GM12878 (cell line): Measurements from ENCODE around the gene NKAIN2. TPM values are rescaled to one million over a fixed set of nuclear protein-coding genes. Genes with fewer than 3 reads are reported as not detected.

Source experiments
- ATAC-seq: fragments of 200-7000 bp; cut with Tn5 transposase; 3 replicates; pipeline ENCODE4 v1.9.1; 2020; ENCODE audit warnings: mild to moderate bottlenecking, moderate library complexity
- BruUV-seq: library from RNA; stranded (reverse); fragments of 400-500 nt; replicated peaks from 2 replicates; lab custom pipeline; 2021; lab: Mats Ljungman, UMichigan
- CTCF ChIA-PET: fragments of 300-600 bp; sonication (Branson Sonifier 250); formaldehyde crosslinking; extraction: SDS; loops from one replicate; lab custom pipeline; 2021; ENCODE audit warnings: inconsistent platforms; lab: Yijun Ruan, JAX
- POLR2A ChIA-PET: fragments of 350-600 bp; formaldehyde crosslinking; extraction: SDS; loops from one replicate; lab custom pipeline; 2021; ENCODE audit warnings: inconsistent platforms; lab: Charles Lee
- RAD21 ChIA-PET: fragments of 300-600 bp; sonication (Branson Sonifier 250); formaldehyde crosslinking; loops from one replicate; lab custom pipeline; 2023; ENCODE audit warnings: antibody characterized with exemption; ENCODE audit not compliant: unreplicated experiment; lab: Charles Lee
- SMC1A ChIA-PET: fragments of 300-600 bp; sonication (Branson Sonifier 250); formaldehyde crosslinking; loops from one replicate; lab custom pipeline; 2023; ENCODE audit not compliant: unreplicated experiment, uncharacterized antibody; lab: Charles Lee
- DNase-seq: peaks from one replicate; pipeline ENCODE4 v3.0.0-alpha.2; 2011; ENCODE audit warnings: low read depth, low spot score
- FAIRE-seq: peaks from 3 replicates; lab custom pipeline; 2011; peaks lifted over from hg19 to GRCh38; lab: Jason Lieb, UNC
- H2AFZ ChIP-seq: 2 replicates; pipeline ENCODE4 v1.6.0; 2011; ENCODE audit warnings: low read depth, low read length, control low read depth; ENCODE audit not compliant: control insufficient read depth
- H3K27ac ChIP-seq: 2 replicates; pipeline ENCODE4 v1.5.1; 2011; ENCODE audit warnings: control low read depth; ENCODE audit not compliant: control insufficient read depth, insufficient read depth
- H3K27me3 ChIP-seq, 2 experiments: replicated peaks in 1 of 2; 2 replicates each; pipeline versions ENCODE4 v1.6.0 to v1.6.1; 2011; ENCODE audit warnings: low read length in 1 of 2; ENCODE audit not compliant: control insufficient read depth in 2 of 2, insufficient read depth in 2 of 2
- H3K36me3 ChIP-seq, 2 experiments: 2 replicates each; pipeline ENCODE4 v1.5.1; 2011; ENCODE audit warnings: low read length in 1 of 2; ENCODE audit not compliant: control insufficient read depth in 2 of 2, insufficient read depth in 2 of 2
- H3K4me1 ChIP-seq: 2 replicates; pipeline ENCODE4 v1.6.1; 2011; ENCODE audit warnings: mild to moderate bottlenecking, low read length, moderate library complexity, mixed read lengths; ENCODE audit not compliant: control insufficient read depth, insufficient read depth
- H3K4me2 ChIP-seq: 2 replicates; pipeline ENCODE4 v1.6.0; 2011; ENCODE audit warnings: control low read depth; ENCODE audit not compliant: control insufficient read depth, insufficient read depth
- H3K4me3 ChIP-seq: fragments of 200-600 bp; sonication (generic); 2 replicates; pipeline ENCODE4 v1.5.1; 2016
- H3K79me2 ChIP-seq: 2 replicates; pipeline ENCODE4 v1.6.0; 2011; ENCODE audit warnings: low read length; ENCODE audit not compliant: control insufficient read depth, insufficient read depth
- H3K9ac ChIP-seq: 2 replicates; pipeline ENCODE4 v1.8.0; 2011; ENCODE audit warnings: low read length, control low read depth, mixed read lengths; ENCODE audit not compliant: control insufficient read depth, insufficient read depth
- H3K9me3 ChIP-seq: replicated peaks from 3 replicates; pipeline ENCODE4 v1.5.1; 2011; ENCODE audit warnings: mild to moderate bottlenecking, low read length; ENCODE audit not compliant: control insufficient read depth, insufficient read depth
- H4K20me1 ChIP-seq: 2 replicates; pipeline ENCODE4 v1.6.0; 2011; ENCODE audit not compliant: control insufficient read depth, insufficient read depth
- NFYB ChIP-seq: IDR thresholded peaks from 2 replicates; pipeline ENCODE4 v1.6.1; 2011; ENCODE audit warnings: low read depth, mild to moderate bottlenecking, low read length, improper control_type of control experiment, moderate library complexity; ENCODE audit not compliant: insufficient read depth
- SREBF1 ChIP-seq: IDR thresholded peaks from 2 replicates; pipeline ENCODE4 v1.6.1; 2012; ENCODE audit warnings: mild to moderate bottlenecking, low read length
- WGBS: methylation state at CpG from one replicate; pipeline ENCODE4 v1.1.6; 2016; ENCODE audit warnings: low lambda C conversion rate; ENCODE audit not compliant: insufficient replicate concordance, insufficient coverage; ENCODE audit errors: missing lambda C conversion rate; 5-methylcytosine and 5-hydroxymethylcytosine counted together
- in situ Hi-C: fragments of 300-500 bp; cut with MboI; formaldehyde crosslinking; loops from 9 replicates; pipeline ENCODE4 v1.14.3; 2018; ENCODE audit warnings: mixed read lengths
- intact Hi-C: fragments of 100-400 bp; cut with micrococcal nuclease; formaldehyde crosslinking; loops from one replicate; pipeline ENCODE4 v1.14.2; 2022; ENCODE audit not compliant: unreplicated experiment
- polyA plus RNA-seq, 11 experiments: library from polyadenylated mRNA; depleted of rRNA in 4 of 11; unstranded in 6 of 11; stranded (reverse) in 5 of 11; fragments of >200 nt; fragmentation: Nextera tagmentation in 4 of 11; fragmentation: Illumina TruSeq in 1 of 11; extraction: Ambion mirVana in 4 of 11; extraction: Trizol in 1 of 11; gene quantifications; 1 replicate in 1 of 11; 2 replicates in 10 of 11; pipeline versions ENCODE4 v1.2.1 to v1.2.3, GENCODE V29; 2011 to 2016; ENCODE audit warnings: inconsistent platforms in 2 of 11, missing spikeins in 2 of 11, low read depth in 1 of 11
- total RNA-seq, 4 experiments: library from RNA; depleted of rRNA in 3 of 4; stranded (reverse); fragments of >200 nt in 3 of 4; fragmentation: Illumina TruSeq in 1 of 4; extraction: Trizol in 1 of 4; gene quantifications; 2 replicates each; pipeline versions ENCODE4 v1.2.1 to v1.2.3, GENCODE V29; 2013 to 2021
- TF ChIP-seq, protein P1 (sequence below), 3 experiments: IDR thresholded peaks in 2 of 3; conservative IDR thresholded peaks in 1 of 3; 2 replicates each; pipeline ENCODE4 v1.5.1; 2011; ENCODE audit warnings: low read depth in 3 of 3, low read length in 3 of 3, mild to moderate bottlenecking in 3 of 3, control low read depth in 2 of 3, moderate library complexity in 2 of 3, inconsistent platforms in 1 of 3, mixed read lengths in 1 of 3; ENCODE audit not compliant: control insufficient read depth in 2 of 3, insufficient read depth in 1 of 3; ENCODE audit errors: extremely low read depth in 1 of 3
- TF ChIP-seq, protein P2 (sequence below): IDR thresholded peaks from 2 replicates; pipeline ENCODE4 v1.6.1; 2012; ENCODE audit warnings: mild to moderate bottlenecking, low read depth, low read length

Gene NKAIN2
- total and polyA plus RNA-seq, 10 of the 15 experiments (the other 5 are each of a cell fraction or from before 2014, with no cell fraction given), result not detected

- WGBS, result 0% methylated on average over 1 of the region's 1 CpG
- intact Hi-C loops, result no loop called here
- H4K20me1 ChIP-seq, result no peaks in the 10 kb centered on the region
- RAD21 ChIA-PET, result no interaction called here
- H3K4me3 ChIP-seq, result no peak overlapping the region
- no peaks in the 10 kb centered on the region for H3K36me3 ChIP-seq
- H2AFZ ChIP-seq, result no peak overlapping the region
- no peaks in the 10 kb centered on the region for H3K9me3 ChIP-seq
- in situ Hi-C loops, result no loop called here
- H3K4me1 ChIP-seq, result no peaks in the 10 kb centered on the region
- no peaks in the 10 kb centered on the region for H3K27me3 ChIP-seq
- TF ChIP-seq, protein P1, sequence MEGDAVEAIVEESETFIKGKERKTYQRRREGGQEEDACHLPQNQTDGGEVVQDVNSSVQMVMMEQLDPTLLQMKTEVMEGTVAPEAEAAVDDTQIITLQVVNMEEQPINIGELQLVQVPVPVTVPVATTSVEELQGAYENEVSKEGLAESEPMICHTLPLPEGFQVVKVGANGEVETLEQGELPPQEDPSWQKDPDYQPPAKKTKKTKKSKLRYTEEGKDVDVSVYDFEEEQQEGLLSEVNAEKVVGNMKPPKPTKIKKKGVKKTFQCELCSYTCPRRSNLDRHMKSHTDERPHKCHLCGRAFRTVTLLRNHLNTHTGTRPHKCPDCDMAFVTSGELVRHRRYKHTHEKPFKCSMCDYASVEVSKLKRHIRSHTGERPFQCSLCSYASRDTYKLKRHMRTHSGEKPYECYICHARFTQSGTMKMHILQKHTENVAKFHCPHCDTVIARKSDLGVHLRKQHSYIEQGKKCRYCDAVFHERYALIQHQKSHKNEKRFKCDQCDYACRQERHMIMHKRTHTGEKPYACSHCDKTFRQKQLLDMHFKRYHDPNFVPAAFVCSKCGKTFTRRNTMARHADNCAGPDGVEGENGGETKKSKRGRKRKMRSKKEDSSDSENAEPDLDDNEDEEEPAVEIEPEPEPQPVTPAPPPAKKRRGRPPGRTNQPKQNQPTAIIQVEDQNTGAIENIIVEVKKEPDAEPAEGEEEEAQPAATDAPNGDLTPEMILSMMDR (IDR thresholded peaks at IDR 0.05 in 2 of 3, conservative IDR thresholded peaks at IDR 0.05 in 1 of 3; ENCODE audit: control insufficient read depth in 2 of 3, extremely low read depth in 1 of 3, insufficient read depth in 1 of 3, low read depth in 3 of 3, low read length in 3 of 3), result peak in 1 of 3 experiments; percentile 1; a peak in 1 of 6 replicates
- no peak for TF ChIP-seq SREBF1
- TF ChIP-seq, protein P2, sequence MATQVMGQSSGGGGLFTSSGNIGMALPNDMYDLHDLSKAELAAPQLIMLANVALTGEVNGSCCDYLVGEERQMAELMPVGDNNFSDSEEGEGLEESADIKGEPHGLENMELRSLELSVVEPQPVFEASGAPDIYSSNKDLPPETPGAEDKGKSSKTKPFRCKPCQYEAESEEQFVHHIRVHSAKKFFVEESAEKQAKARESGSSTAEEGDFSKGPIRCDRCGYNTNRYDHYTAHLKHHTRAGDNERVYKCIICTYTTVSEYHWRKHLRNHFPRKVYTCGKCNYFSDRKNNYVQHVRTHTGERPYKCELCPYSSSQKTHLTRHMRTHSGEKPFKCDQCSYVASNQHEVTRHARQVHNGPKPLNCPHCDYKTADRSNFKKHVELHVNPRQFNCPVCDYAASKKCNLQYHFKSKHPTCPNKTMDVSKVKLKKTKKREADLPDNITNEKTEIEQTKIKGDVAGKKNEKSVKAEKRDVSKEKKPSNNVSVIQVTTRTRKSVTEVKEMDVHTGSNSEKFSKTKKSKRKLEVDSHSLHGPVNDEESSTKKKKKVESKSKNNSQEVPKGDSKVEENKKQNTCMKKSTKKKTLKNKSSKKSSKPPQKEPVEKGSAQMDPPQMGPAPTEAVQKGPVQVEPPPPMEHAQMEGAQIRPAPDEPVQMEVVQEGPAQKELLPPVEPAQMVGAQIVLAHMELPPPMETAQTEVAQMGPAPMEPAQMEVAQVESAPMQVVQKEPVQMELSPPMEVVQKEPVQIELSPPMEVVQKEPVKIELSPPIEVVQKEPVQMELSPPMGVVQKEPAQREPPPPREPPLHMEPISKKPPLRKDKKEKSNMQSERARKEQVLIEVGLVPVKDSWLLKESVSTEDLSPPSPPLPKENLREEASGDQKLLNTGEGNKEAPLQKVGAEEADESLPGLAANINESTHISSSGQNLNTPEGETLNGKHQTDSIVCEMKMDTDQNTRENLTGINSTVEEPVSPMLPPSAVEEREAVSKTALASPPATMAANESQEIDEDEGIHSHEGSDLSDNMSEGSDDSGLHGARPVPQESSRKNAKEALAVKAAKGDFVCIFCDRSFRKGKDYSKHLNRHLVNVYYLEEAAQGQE, result no peak
- no peak for TF ChIP-seq NFYB
- no peak overlapping the region for H3K27ac ChIP-seq
- CTCF ChIA-PET, result no interaction called here
- DNase-seq (no peak), FAIRE-seq (no peak), ATAC-seq (no peak)
- no peak overlapping the region for H3K4me2 ChIP-seq
- POLR2A ChIA-PET, result no interaction called here
- SMC1A ChIA-PET, result no interaction called here
- no peak overlapping the region for H3K9ac ChIP-seq
- H3K79me2 ChIP-seq, result no peaks in the 10 kb centered on the region
- no TSS peak for BruUV-seq
Observed at GRCh38 chr6:124659427-124659826, 855.8 kb downstream of the NKAIN2 start.
